ENCODE measurements around the gene RCC2. TPM values are rescaled to one million over a fixed set of nuclear protein-coding genes. Genes with fewer than 3 reads are reported as not detected.
A peak's percentile ranks its signal among the peaks of the same experiment; 100 is the strongest.

The RCC2 gene
- total and polyA plus RNA-seq, 2 donors from 2014 or later = 16.1 to 46.8 TPM

DNA sequence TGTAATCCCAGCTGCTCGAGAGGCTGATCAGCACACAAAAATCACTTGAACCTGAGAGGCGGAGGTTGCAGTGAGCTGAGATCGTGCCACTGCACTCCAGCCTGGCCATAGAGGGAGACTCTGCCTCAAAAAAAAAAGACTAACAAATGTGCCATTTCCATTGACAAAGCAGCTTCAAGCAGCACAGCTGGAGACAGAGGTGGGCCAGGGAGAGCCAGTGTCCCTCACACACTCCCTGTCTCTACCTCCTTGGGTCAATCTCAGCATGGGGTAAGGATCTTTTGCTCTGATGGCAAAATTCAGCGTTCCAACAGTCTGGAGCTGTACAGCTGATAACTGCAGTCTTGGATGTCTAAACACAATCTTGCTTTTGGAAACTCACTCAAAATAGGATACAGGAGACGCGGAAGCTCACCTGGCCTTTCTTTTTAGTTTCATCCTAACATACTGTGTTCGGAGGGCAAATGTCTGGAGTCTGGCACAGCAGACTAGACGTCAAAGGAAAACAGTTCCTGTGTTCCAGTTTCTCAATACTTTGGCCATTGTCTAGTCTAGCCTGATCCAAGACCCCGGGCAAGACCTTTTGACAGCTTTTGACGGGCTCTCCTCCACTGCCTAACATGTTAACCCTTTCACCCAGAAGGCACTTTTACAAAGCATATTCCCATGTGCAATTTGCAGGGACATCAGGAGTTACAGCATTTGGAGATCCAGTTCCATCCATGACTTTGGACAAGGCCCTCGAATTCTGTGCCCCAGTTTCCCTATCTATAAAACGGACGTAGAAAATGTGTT, 2.9 kb downstream of the RCC2 start:
- H3K27ac ChIP-seq (ENCODE audit: low read depth in 2 of 2, low read length in 2 of 2) = no peak overlapping the region
- H3K9ac ChIP-seq (ENCODE audit: low read length in 3 of 3) = peak overlapping the region in 1 of 3 donors; percentile 68
- peaks cover 4% of the 10 kb centered on the region for H3K27me3 ChIP-seq (ENCODE audit: control insufficient read depth, insufficient read depth, low read length)
- peaks cover 0 to 16% (median 13%) of the 10 kb centered on the region in 3 donors for H3K4me1 ChIP-seq (ENCODE audit: control insufficient read depth in 2 of 3, insufficient read depth in 2 of 3, low read depth in 1 of 3, low read length in 3 of 3)
- peaks cover 0 to 3% (median 0%) of the 10 kb centered on the region in 3 donors for H3K36me3 ChIP-seq (ENCODE audit: control insufficient read depth in 2 of 3, insufficient read depth in 3 of 3, low read length in 3 of 3)
- no peaks in the 10 kb centered on the region for H3K9me3 ChIP-seq (ENCODE audit: control insufficient read depth in 2 of 3, insufficient read depth in 1 of 3, low read length in 3 of 3)
- no peak for FAIRE-seq
- intact Hi-C loops (cut with DNase I) = no loop called here
- no peak for DNase-seq
- H3K4me3 ChIP-seq (ENCODE audit: low read length in 3 of 3) = peak overlapping the region; percentile 33 to 71 (median 51)
- TF ChIP-seq, protein P1, sequence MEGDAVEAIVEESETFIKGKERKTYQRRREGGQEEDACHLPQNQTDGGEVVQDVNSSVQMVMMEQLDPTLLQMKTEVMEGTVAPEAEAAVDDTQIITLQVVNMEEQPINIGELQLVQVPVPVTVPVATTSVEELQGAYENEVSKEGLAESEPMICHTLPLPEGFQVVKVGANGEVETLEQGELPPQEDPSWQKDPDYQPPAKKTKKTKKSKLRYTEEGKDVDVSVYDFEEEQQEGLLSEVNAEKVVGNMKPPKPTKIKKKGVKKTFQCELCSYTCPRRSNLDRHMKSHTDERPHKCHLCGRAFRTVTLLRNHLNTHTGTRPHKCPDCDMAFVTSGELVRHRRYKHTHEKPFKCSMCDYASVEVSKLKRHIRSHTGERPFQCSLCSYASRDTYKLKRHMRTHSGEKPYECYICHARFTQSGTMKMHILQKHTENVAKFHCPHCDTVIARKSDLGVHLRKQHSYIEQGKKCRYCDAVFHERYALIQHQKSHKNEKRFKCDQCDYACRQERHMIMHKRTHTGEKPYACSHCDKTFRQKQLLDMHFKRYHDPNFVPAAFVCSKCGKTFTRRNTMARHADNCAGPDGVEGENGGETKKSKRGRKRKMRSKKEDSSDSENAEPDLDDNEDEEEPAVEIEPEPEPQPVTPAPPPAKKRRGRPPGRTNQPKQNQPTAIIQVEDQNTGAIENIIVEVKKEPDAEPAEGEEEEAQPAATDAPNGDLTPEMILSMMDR (IDR thresholded peaks at IDR 0.05; ENCODE audit: borderline replicate concordance, extremely low read depth, insufficient read depth) = no peak

DNA sequence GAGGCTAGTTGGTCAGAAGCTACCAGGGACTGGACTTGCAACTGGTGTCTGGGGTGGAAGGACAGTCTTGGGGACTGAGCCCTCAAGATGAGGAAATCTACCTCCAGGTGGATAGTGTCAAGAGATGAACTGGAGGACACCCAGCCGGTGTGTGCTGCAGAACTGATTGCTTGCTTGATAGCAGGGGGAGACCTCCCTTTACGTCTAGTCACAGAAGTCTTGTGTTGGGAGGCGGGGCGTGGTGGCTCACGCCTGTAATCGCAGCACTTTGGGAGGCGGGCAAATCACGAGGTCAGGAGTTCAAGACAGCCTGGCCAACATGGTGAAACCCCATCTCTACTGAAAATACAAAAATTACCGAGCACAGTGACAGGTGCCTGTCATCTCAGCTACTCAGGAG, 4.9 kb downstream of the RCC2 start:
- DNase-seq = peak in 1 of 5 donors; percentile 39
- no peaks in the 10 kb centered on the region for H3K27me3 ChIP-seq (ENCODE audit: control insufficient read depth, insufficient read depth, low read length)
- peaks cover 0 to 3% (median 0%) of the 10 kb centered on the region in 3 donors for H3K36me3 ChIP-seq (ENCODE audit: control insufficient read depth in 2 of 3, insufficient read depth in 3 of 3, low read length in 3 of 3)
- TF ChIP-seq, protein P1 (IDR thresholded peaks at IDR 0.05; ENCODE audit: borderline replicate concordance, extremely low read depth, insufficient read depth) = no peak
- intact Hi-C loops (cut with DNase I) = no loop called here
- FAIRE-seq = no peak
- no peak overlapping the region for H3K9ac ChIP-seq (ENCODE audit: low read length in 3 of 3)
- H3K9me3 ChIP-seq (ENCODE audit: control insufficient read depth in 2 of 3, insufficient read depth in 1 of 3, low read length in 3 of 3) = no peaks in the 10 kb centered on the region
- no peak overlapping the region for H3K4me3 ChIP-seq (ENCODE audit: low read length in 3 of 3)
- peaks cover 0 to 8% (median 7%) of the 10 kb centered on the region in 3 donors for H3K4me1 ChIP-seq (ENCODE audit: control insufficient read depth in 2 of 3, insufficient read depth in 2 of 3, low read depth in 1 of 3, low read length in 3 of 3)
- no peak overlapping the region for H3K27ac ChIP-seq (ENCODE audit: low read depth in 2 of 2, low read length in 2 of 2)

DNA sequence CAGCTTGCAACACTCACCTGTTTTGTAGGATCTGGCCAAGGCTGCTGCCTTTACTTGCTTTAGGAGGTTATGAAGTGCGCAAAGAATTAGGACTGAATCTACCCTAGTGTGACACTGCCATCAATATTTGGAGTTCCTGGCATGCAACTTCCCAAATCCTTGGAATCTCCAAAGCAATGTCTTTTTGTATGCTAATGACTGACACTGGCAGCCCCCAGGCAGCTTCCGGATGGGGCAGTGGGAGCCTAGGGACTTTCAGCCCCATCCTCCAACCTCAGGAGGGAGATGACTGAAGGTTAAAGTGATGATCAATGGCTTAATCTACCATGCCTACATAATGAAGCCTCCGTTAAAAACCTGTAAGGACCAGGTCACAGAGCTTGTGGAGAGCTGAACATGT, 5.5 kb downstream of the RCC2 start:
- Histone ChIP-seq H3K4me1 (ENCODE audit: control insufficient read depth in 2 of 3, insufficient read depth in 2 of 3, low read depth in 1 of 3, low read length in 3 of 3) (peaks cover 0 to 8% (median 7%) of the 10 kb centered on the region in 3 donors), H3K4me3 (ENCODE audit: low read length in 3 of 3) (no peak overlapping the region), H3K9ac (ENCODE audit: low read length in 3 of 3) (no peak overlapping the region), H3K27ac (ENCODE audit: low read depth in 2 of 2, low read length in 2 of 2) (no peak overlapping the region), H3K9me3 (ENCODE audit: control insufficient read depth in 2 of 3, insufficient read depth in 1 of 3, low read length in 3 of 3) (no peaks in the 10 kb centered on the region), H3K36me3 (ENCODE audit: control insufficient read depth in 2 of 3, insufficient read depth in 3 of 3, low read length in 3 of 3) (peaks cover 0 to 3% (median 0%) of the 10 kb centered on the region in 3 donors), H3K27me3 (ENCODE audit: control insufficient read depth, insufficient read depth, low read length) (no peaks in the 10 kb centered on the region)
- FAIRE-seq (no peak), DNase-seq (peak in 1 of 5 donors; percentile 8)
- intact Hi-C loops (cut with DNase I) = no loop called here
- TF ChIP-seq, protein P1 (IDR thresholded peaks at IDR 0.05; ENCODE audit: borderline replicate concordance, extremely low read depth, insufficient read depth) = no peak

Measured in kidney (tissue), 14 donors.